GM23338 (cell line): Measurements from ENCODE around the gene CHD9. TPM values are rescaled to one million over a fixed set of nuclear protein-coding genes. Genes with fewer than 3 reads are reported as not detected.

Experiments
- ATAC-seq: fragments of 200-7000 bp; cut with Tn5 transposase; 3 replicates; pipeline ENCODE4 v1.9.1; 2020
- DNase-seq: peaks from one replicate; pipeline ENCODE4 v3.0.0-alpha.2; 2015; ENCODE audit warnings: low spot score
- H2AFZ ChIP-seq: fragments of 200-600 bp; sonication (generic); 2 replicates; pipeline ENCODE4 v1.8.0; 2016; ENCODE audit warnings: antibody characterized with exemption, mild to moderate bottlenecking, moderate library complexity
- H3F3A ChIP-seq: fragments of 200-600 bp; sonication (generic); replicated peaks from 2 replicates; pipeline ENCODE4 v1.8.0; 2017; ENCODE audit warnings: antibody characterized with exemption, mixed run types, low read depth
- H3K27ac ChIP-seq: fragments of 200-600 bp; sonication (generic); 2 replicates; pipeline ENCODE4 v1.6.1; 2016; ENCODE audit warnings: low read depth
- H3K27me3 ChIP-seq: fragments of 200-600 bp; sonication (generic); 2 replicates; pipeline ENCODE4 v1.8.0; 2016; ENCODE audit warnings: mild to moderate bottlenecking, mixed run types, moderate library complexity; ENCODE audit not compliant: insufficient read depth
- H3K36me3 ChIP-seq: fragments of 200-600 bp; sonication (generic); 2 replicates; pipeline ENCODE4 v1.8.0; 2016; ENCODE audit warnings: mild to moderate bottlenecking; ENCODE audit not compliant: insufficient read depth
- H3K4me1 ChIP-seq: fragments of 200-600 bp; sonication (generic); 2 replicates; pipeline ENCODE4 v1.8.0; 2016; ENCODE audit warnings: mild to moderate bottlenecking, moderate library complexity; ENCODE audit not compliant: insufficient read depth
- H3K4me2 ChIP-seq: fragments of 200-600 bp; sonication (generic); 2 replicates; pipeline ENCODE4 v1.7.1; 2017; ENCODE audit warnings: mixed run types
- H3K4me3 ChIP-seq: fragments of 200-600 bp; sonication (generic); 2 replicates; pipeline ENCODE4 v1.6.1; 2016; ENCODE audit warnings: mixed run types
- H3K79me2 ChIP-seq: fragments of 200-600 bp; sonication (generic); replicated peaks from 2 replicates; pipeline ENCODE4 v1.8.0; 2017; ENCODE audit warnings: mild to moderate bottlenecking; ENCODE audit not compliant: insufficient read depth
- H3K9me2 ChIP-seq: fragments of 200-600 bp; sonication (generic); 2 replicates; pipeline ENCODE4 v1.8.0; 2017; ENCODE audit not compliant: insufficient read depth
- H4K20me1 ChIP-seq: fragments of 200-600 bp; sonication (generic); replicated peaks from 2 replicates; pipeline ENCODE4 v1.8.0; 2017; ENCODE audit warnings: mild to moderate bottlenecking; ENCODE audit not compliant: insufficient read depth
- H3K27ac Mint-ChIP-seq: 2 replicates; pipeline ENCODE4 v1.8.0; 2020; ENCODE audit warnings: inconsistent platforms, mild to moderate bottlenecking, moderate library complexity, mixed read lengths
- H3K27me3 Mint-ChIP-seq: 3 replicates; pipeline ENCODE4 v1.8.0; 2022; ENCODE audit warnings: low read depth, mild to moderate bottlenecking, moderate library complexity, mixed read lengths, inconsistent platforms; ENCODE audit not compliant: insufficient read depth, poor library complexity
- H3K36me3 Mint-ChIP-seq: 3 replicates; pipeline ENCODE4 v1.8.0; 2021; ENCODE audit warnings: low read depth, mild to moderate bottlenecking, inconsistent platforms, moderate library complexity, mixed read lengths
- H3K4me1 Mint-ChIP-seq: 3 replicates; pipeline ENCODE4 v1.8.0; 2020; ENCODE audit warnings: mild to moderate bottlenecking, inconsistent platforms, mixed read lengths
- H3K4me3 Mint-ChIP-seq: 3 replicates; pipeline ENCODE4 v1.8.0; 2021; ENCODE audit warnings: moderate library complexity, mild to moderate bottlenecking, inconsistent platforms, mixed read lengths
- H3K9me3 Mint-ChIP-seq: 3 replicates; pipeline ENCODE4 v1.8.0; 2020; ENCODE audit warnings: moderate library complexity, mild to moderate bottlenecking, inconsistent platforms, mixed read lengths
- EZH2 ChIP-seq: fragments of 200-600 bp; sonication (generic); IDR thresholded peaks from one replicate; pipeline ENCODE4 v1.8.0; 2017; ENCODE audit warnings: antibody characterized with exemption, mild to moderate bottlenecking, low read depth; ENCODE audit not compliant: unreplicated experiment
- JUNB ChIP-seq: IDR thresholded peaks from one replicate; pipeline ENCODE4 v1.6.1; 2016; ENCODE audit warnings: antibody characterized with exemption; ENCODE audit not compliant: unreplicated experiment
- POLR2AphosphoS5 ChIP-seq: IDR thresholded peaks from 2 replicates; pipeline ENCODE4 v1.6.1; 2016; ENCODE audit warnings: antibody characterized with exemption, low read depth
- ZNF114 ChIP-seq: fragments of 250-450 bp; sonication (Bioruptor Pico); IDR thresholded peaks from 2 replicates; pipeline ENCODE4 v1.5.0; 2020; ENCODE audit warnings: mild to moderate bottlenecking, moderate library complexity
- ZNF331 ChIP-seq: fragments of 250-450 bp; sonication (Bioruptor Pico); IDR thresholded peaks from 2 replicates; pipeline ENCODE4 v1.5.0; 2020; ENCODE audit warnings: low read depth, mild to moderate bottlenecking, moderate library complexity
- polyA plus RNA-seq: library from polyadenylated mRNA; unstranded; fragments of >200 nt; fragmentation: Nextera tagmentation; extraction: Ambion mirVana; gene quantifications from 2 replicates; pipeline ENCODE4 v1.2.1, GENCODE V29; 2016
- total RNA-seq: library from RNA; depleted of rRNA; stranded (reverse); fragments of >200 nt; shearing (Covaris generic); gene quantifications from 2 replicates; pipeline ENCODE4 v1.2.3, GENCODE V29; 2014
- TF ChIP-seq, protein P1 (sequence below), 2 experiments: fragments of 200-600 bp in 1 of 2; sonication (generic) in 1 of 2; conservative IDR thresholded peaks; 2 replicates each; pipeline versions ENCODE4 v1.5.1 to v1.6.1; 2016 to 2017; ENCODE audit warnings: antibody characterized with exemption in 2 of 2, low read depth in 2 of 2, mild to moderate bottlenecking in 2 of 2, moderate library complexity in 1 of 2
- TF ChIP-seq, protein P2 (sequence below): IDR thresholded peaks from 2 replicates; pipeline ENCODE4 v1.6.1; 2016; ENCODE audit warnings: antibody characterized with exemption
- TF ChIP-seq, protein P3 (sequence below): fragments of 250-450 bp; sonication (Bioruptor Pico); IDR thresholded peaks from 2 replicates; pipeline ENCODE4 v1.5.0; 2020; ENCODE audit warnings: mild to moderate bottlenecking, moderate library complexity

The CHD9 gene
- total and polyA plus RNA-seq, 2 experiments from 2014 or later = 18.8 to 46.6 TPM

DNA sequence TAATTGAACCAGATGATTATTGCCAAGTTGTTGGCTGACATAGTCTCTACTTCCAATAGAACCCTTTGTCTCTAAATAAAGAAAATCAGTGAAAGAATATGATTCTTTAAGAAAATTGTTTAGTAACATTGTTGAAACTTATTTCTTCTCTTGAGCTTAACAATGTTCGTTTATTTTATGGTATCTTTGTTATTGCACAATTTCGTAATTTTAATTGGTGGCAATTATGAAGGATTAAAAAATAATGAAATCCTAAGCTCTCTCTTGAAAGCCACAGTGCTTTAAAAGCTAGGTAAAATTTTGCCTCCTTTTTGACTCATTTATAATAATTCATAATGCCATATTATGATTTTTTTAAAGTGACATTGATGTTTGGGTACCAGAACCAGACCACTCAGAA, 230.4 kb downstream of the CHD9 start:
- Histone ChIP-seq H4K20me1 (no peaks in the 10 kb centered on the region), H3K27me3 (no peaks in the 10 kb centered on the region), H2AFZ (no peak overlapping the region), H3F3A (no peaks in the 10 kb centered on the region), H3K79me2 (no peaks in the 10 kb centered on the region), H3K27ac (no peak overlapping the region), H3K4me2 (no peak overlapping the region), H3K36me3 (no peaks in the 10 kb centered on the region), H3K4me3 (no peak overlapping the region), H3K4me1 (no peaks in the 10 kb centered on the region), H3K9me2 (no peaks in the 10 kb centered on the region)
- no peak overlapping the region for H3K27ac Mint-ChIP-seq
- ATAC-seq (no peak), DNase-seq (no peak)
- H3K4me1 Mint-ChIP-seq = no peaks in the 10 kb centered on the region
- peaks cover 50% of the 10 kb centered on the region for H3K36me3 Mint-ChIP-seq
- H3K9me3 Mint-ChIP-seq = no peaks in the 10 kb centered on the region
- no peak overlapping the region for H3K4me3 Mint-ChIP-seq
- H3K27me3 Mint-ChIP-seq = no peaks in the 10 kb centered on the region
- no peak for TF ChIP-seq ZNF331 (CRISPR knock-in tag)
- TF ChIP-seq, protein P1, sequence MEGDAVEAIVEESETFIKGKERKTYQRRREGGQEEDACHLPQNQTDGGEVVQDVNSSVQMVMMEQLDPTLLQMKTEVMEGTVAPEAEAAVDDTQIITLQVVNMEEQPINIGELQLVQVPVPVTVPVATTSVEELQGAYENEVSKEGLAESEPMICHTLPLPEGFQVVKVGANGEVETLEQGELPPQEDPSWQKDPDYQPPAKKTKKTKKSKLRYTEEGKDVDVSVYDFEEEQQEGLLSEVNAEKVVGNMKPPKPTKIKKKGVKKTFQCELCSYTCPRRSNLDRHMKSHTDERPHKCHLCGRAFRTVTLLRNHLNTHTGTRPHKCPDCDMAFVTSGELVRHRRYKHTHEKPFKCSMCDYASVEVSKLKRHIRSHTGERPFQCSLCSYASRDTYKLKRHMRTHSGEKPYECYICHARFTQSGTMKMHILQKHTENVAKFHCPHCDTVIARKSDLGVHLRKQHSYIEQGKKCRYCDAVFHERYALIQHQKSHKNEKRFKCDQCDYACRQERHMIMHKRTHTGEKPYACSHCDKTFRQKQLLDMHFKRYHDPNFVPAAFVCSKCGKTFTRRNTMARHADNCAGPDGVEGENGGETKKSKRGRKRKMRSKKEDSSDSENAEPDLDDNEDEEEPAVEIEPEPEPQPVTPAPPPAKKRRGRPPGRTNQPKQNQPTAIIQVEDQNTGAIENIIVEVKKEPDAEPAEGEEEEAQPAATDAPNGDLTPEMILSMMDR (conservative IDR thresholded peaks at IDR 0.05; ENCODE audit: low read depth in 2 of 2) = no peak

DNA sequence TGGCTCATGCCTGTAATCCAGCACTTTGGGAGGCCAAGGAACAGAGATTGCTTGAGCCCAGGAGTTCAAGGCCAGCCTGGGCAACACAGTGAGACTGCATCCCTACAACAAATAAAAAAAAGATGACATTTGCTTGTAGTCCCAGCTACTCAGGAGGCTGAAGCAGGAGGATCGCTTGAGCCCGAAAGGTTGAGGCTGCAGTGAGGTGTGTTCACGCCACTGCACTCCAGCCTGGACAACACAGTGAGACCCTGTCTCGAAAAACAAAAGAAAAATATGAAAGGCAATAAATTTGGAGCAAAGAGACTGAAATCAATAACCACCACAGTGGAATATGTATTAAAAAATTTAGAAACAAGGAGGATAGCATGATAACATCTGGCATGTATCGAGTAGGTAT, 235.7 kb downstream of the CHD9 start:
- H2AFZ ChIP-seq = no peak overlapping the region
- no peaks in the 10 kb centered on the region for H3K4me1 ChIP-seq
- no peak overlapping the region for H3K4me3 Mint-ChIP-seq
- no peaks in the 10 kb centered on the region for H3K27me3 ChIP-seq
- no peaks in the 10 kb centered on the region for H3F3A ChIP-seq
- H3K79me2 ChIP-seq = no peaks in the 10 kb centered on the region
- H3K36me3 Mint-ChIP-seq = peaks cover 92% of the 10 kb centered on the region
- H3K36me3 ChIP-seq = no peaks in the 10 kb centered on the region; the same call in 1 of the 2 replicates
- H3K4me1 Mint-ChIP-seq = no peaks in the 10 kb centered on the region
- H3K9me2 ChIP-seq = no peaks in the 10 kb centered on the region
- TF ChIP-seq EZH2 (no peak), ZNF331 (CRISPR knock-in tag) (no peak), ZNF114 (no peak), JUNB (no peak), POLR2AphosphoS5 (no peak)
- TF ChIP-seq, protein P2, sequence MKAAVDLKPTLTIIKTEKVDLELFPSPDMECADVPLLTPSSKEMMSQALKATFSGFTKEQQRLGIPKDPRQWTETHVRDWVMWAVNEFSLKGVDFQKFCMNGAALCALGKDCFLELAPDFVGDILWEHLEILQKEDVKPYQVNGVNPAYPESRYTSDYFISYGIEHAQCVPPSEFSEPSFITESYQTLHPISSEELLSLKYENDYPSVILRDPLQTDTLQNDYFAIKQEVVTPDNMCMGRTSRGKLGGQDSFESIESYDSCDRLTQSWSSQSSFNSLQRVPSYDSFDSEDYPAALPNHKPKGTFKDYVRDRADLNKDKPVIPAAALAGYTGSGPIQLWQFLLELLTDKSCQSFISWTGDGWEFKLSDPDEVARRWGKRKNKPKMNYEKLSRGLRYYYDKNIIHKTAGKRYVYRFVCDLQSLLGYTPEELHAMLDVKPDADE = no peak
- TF ChIP-seq, protein P1 (conservative IDR thresholded peaks at IDR 0.05; ENCODE audit: low read depth in 2 of 2) = no peak
- TF ChIP-seq, protein P3, sequence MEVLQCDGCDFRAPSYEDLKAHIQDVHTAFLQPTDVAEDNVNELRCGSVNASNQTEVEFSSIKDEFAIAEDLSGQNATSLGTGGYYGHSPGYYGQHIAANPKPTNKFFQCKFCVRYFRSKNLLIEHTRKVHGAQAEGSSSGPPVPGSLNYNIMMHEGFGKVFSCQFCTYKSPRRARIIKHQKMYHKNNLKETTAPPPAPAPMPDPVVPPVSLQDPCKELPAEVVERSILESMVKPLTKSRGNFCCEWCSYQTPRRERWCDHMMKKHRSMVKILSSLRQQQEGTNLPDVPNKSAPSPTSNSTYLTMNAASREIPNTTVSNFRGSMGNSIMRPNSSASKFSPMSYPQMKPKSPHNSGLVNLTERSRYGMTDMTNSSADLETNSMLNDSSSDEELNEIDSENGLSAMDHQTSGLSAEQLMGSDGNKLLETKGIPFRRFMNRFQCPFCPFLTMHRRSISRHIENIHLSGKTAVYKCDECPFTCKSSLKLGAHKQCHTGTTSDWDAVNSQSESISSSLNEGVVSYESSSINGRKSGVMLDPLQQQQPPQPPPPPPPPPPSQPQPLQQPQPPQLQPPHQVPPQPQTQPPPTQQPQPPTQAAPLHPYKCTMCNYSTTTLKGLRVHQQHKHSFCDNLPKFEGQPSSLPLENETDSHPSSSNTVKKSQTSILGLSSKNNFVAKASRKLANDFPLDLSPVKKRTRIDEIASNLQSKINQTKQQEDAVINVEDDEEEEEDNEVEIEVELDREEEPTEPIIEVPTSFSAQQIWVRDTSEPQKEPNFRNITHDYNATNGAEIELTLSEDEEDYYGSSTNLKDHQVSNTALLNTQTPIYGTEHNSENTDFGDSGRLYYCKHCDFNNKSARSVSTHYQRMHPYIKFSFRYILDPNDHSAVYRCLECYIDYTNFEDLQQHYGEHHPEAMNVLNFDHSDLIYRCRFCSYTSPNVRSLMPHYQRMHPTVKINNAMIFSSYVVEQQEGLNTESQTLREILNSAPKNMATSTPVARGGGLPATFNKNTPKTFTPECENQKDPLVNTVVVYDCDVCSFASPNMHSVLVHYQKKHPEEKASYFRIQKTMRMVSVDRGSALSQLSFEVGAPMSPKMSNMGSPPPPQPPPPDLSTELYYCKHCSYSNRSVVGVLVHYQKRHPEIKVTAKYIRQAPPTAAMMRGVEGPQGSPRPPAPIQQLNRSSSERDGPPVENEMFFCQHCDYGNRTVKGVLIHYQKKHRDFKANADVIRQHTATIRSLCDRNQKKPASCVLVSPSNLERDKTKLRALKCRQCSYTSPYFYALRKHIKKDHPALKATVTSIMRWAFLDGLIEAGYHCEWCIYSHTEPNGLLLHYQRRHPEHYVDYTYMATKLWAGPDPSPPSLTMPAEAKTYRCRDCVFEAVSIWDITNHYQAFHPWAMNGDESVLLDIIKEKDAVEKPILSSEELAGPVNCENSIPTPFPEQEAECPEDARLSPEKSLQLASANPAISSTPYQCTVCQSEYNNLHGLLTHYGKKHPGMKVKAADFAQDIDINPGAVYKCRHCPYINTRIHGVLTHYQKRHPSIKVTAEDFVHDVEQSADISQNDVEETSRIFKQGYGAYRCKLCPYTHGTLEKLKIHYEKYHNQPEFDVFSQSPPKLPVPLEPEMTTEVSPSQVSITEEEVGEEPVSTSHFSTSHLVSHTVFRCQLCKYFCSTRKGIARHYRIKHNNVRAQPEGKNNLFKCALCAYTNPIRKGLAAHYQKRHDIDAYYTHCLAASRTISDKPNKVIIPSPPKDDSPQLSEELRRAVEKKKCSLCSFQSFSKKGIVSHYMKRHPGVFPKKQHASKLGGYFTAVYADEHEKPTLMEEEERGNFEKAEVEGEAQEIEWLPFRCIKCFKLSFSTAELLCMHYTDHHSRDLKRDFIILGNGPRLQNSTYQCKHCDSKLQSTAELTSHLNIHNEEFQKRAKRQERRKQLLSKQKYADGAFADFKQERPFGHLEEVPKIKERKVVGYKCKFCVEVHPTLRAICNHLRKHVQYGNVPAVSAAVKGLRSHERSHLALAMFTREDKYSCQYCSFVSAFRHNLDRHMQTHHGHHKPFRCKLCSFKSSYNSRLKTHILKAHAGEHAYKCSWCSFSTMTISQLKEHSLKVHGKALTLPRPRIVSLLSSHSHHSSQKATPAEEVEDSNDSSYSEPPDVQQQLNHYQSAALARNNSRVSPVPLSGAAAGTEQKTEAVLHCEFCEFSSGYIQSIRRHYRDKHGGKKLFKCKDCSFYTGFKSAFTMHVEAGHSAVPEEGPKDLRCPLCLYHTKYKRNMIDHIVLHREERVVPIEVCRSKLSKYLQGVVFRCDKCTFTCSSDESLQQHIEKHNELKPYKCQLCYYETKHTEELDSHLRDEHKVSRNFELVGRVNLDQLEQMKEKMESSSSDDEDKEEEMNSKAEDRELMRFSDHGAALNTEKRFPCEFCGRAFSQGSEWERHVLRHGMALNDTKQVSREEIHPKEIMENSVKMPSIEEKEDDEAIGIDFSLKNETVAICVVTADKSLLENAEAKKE = no peak
- no peaks in the 10 kb centered on the region for H4K20me1 ChIP-seq
- H3K27me3 Mint-ChIP-seq = no peaks in the 10 kb centered on the region
- DNase-seq (no peak), ATAC-seq (no peak)
- no peak overlapping the region for H3K4me2 ChIP-seq
- no peaks in the 10 kb centered on the region for H3K9me3 Mint-ChIP-seq
- no peak overlapping the region for H3K27ac ChIP-seq
- no peak overlapping the region for H3K4me3 ChIP-seq
- no peak overlapping the region for H3K27ac Mint-ChIP-seq
